Suprapubic skin (tissue), 4 donors: ENCODE measurements around the gene CCT7.

Source experiments
- EP300 ChIP-seq: sonication (generic); formaldehyde crosslinking; IDR thresholded peaks from one replicate; pipeline ENCODE4 v1.6.1; 2017; ENCODE audit warnings: antibody characterized with exemption
- POLR2A ChIP-seq, 2 donors: fragments of 450-650 bp; IDR thresholded peaks; one replicate each; pipeline ENCODE4 v1.6.1; 2017; ENCODE audit warnings: antibody characterized with exemption in 2 of 2, mild to moderate bottlenecking in 2 of 2, moderate library complexity in 2 of 2
- POLR2AphosphoS5 ChIP-seq, 3 donors: sonication (generic); formaldehyde crosslinking; IDR thresholded peaks; one replicate each; pipeline ENCODE4 v1.6.1; 2017; ENCODE audit warnings: antibody characterized with exemption in 3 of 3
- TF ChIP-seq, protein P1 (sequence below), 2 donors: fragments of 200-600 bp in 1 of 2; fragments of 450-650 bp in 1 of 2; sonication (generic) in 1 of 2; IDR thresholded peaks; one replicate each; pipeline ENCODE4 v1.5.1; 2016 to 2019; ENCODE audit warnings: antibody characterized with exemption in 2 of 2, mild to moderate bottlenecking in 1 of 2, moderate library complexity in 1 of 2

- TF ChIP-seq POLR2A (IDR thresholded peaks at IDR 0.05) (no peak), POLR2AphosphoS5 (IDR thresholded peaks at IDR 0.05) (no peak), EP300 (no peak)
- TF ChIP-seq, protein P1, sequence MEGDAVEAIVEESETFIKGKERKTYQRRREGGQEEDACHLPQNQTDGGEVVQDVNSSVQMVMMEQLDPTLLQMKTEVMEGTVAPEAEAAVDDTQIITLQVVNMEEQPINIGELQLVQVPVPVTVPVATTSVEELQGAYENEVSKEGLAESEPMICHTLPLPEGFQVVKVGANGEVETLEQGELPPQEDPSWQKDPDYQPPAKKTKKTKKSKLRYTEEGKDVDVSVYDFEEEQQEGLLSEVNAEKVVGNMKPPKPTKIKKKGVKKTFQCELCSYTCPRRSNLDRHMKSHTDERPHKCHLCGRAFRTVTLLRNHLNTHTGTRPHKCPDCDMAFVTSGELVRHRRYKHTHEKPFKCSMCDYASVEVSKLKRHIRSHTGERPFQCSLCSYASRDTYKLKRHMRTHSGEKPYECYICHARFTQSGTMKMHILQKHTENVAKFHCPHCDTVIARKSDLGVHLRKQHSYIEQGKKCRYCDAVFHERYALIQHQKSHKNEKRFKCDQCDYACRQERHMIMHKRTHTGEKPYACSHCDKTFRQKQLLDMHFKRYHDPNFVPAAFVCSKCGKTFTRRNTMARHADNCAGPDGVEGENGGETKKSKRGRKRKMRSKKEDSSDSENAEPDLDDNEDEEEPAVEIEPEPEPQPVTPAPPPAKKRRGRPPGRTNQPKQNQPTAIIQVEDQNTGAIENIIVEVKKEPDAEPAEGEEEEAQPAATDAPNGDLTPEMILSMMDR (IDR thresholded peaks at IDR 0.05), result no peak
Measured at GRCh38 chr2:73215254-73215653, 18.9 kb upstream of the CCT7 start.
